ENCODE results near the gene ACSS3. TPM values are rescaled to one million over a fixed set of nuclear protein-coding genes. Genes with fewer than 3 reads are reported as not detected.

The ACSS3 gene
- total RNA-seq, 1 experiment from 2014 or later = 7.7 TPM

- Histone ChIP-seq H3K27ac (ENCODE audit: low read depth, low read length, poor library complexity, severe bottlenecking) (no peak overlapping the region), H3K27me3 (replicated peaks; ENCODE audit: insufficient read depth, low read depth, low read length, poor library complexity) (no peaks in the 10 kb centered on the region), H3K4me3 (ENCODE audit: low read depth, low read length, poor library complexity, severe bottlenecking) (no peak overlapping the region), H3K4me1 (ENCODE audit: insufficient read depth, low read length, poor library complexity, severe bottlenecking) (no peaks in the 10 kb centered on the region), H3K9me3 (ENCODE audit: low read depth, low read length, poor library complexity, severe bottlenecking) (no peaks in the 10 kb centered on the region), H3K36me3 (ENCODE audit: insufficient read depth, low read length, poor library complexity, severe bottlenecking) (no peaks in the 10 kb centered on the region)
- no peak for TF ChIP-seq CTCF (conservative IDR thresholded peaks at IDR 0.05; ENCODE audit: low read depth, low read length)
- no peak for TF ChIP-seq EZH2 (IDR thresholded peaks at IDR 0.05; ENCODE audit: borderline replicate concordance, low read depth, low read length, poor library complexity, severe bottlenecking)
- no TSS peak for BruUV-seq (replicated peaks)
- intact Hi-C loops (cut with micrococcal nuclease; ENCODE audit: unreplicated experiment) = no loop called here
- ChIA-PET POLR2A (ENCODE audit: low non-redundant PET) (no interaction called here), CTCF (interaction anchor here (1.2 kb wide), 1 partner anchor 9 kb away, joined by 3 read pairs; no protein-coding TSS in a partner anchor)
- DNase-seq (ENCODE audit: low spot score) = no peak
These were observed 59.9 kb downstream of the ACSS3 start for GRCh38 chr12:81137801-81138200.

- Histone ChIP-seq H3K4me3 (ENCODE audit: low read depth, low read length, poor library complexity, severe bottlenecking) (no peak overlapping the region), H3K27me3 (replicated peaks; ENCODE audit: insufficient read depth, low read depth, low read length, poor library complexity) (no peaks in the 10 kb centered on the region), H3K9me3 (ENCODE audit: low read depth, low read length, poor library complexity, severe bottlenecking) (no peaks in the 10 kb centered on the region), H3K36me3 (ENCODE audit: insufficient read depth, low read length, poor library complexity, severe bottlenecking) (no peaks in the 10 kb centered on the region), H3K27ac (ENCODE audit: low read depth, low read length, poor library complexity, severe bottlenecking) (no peak overlapping the region), H3K4me1 (ENCODE audit: insufficient read depth, low read length, poor library complexity, severe bottlenecking) (no peaks in the 10 kb centered on the region)
- ChIA-PET POLR2A (ENCODE audit: low non-redundant PET) (no interaction called here), CTCF (no interaction called here)
- BruUV-seq (replicated peaks) = no TSS peak
- DNase-seq (ENCODE audit: low spot score) = no peak
- TF ChIP-seq EZH2 (IDR thresholded peaks at IDR 0.05; ENCODE audit: borderline replicate concordance, low read depth, low read length, poor library complexity, severe bottlenecking) (no peak), CTCF (conservative IDR thresholded peaks at IDR 0.05; ENCODE audit: low read depth, low read length) (no peak)
- intact Hi-C loops (cut with micrococcal nuclease; ENCODE audit: unreplicated experiment) = loop anchor here (10.0 kb wide), 1 partner anchor 114 kb away; no protein-coding TSS in a partner anchor
These were observed 63.3 kb downstream of the ACSS3 start for GRCh38 chr12:81141217-81141616.

GRCh38 chr12:81143057-81143456 lies 65.2 kb downstream of the ACSS3 start:
- H3K36me3 ChIP-seq (ENCODE audit: insufficient read depth, low read length, poor library complexity, severe bottlenecking) = no peaks in the 10 kb centered on the region
- H3K9me3 ChIP-seq (ENCODE audit: low read depth, low read length, poor library complexity, severe bottlenecking) = no peaks in the 10 kb centered on the region
- ChIA-PET CTCF (no interaction called here), POLR2A (ENCODE audit: low non-redundant PET) (no interaction called here)
- no peak for DNase-seq (ENCODE audit: low spot score)
- no peaks in the 10 kb centered on the region for H3K27me3 ChIP-seq (replicated peaks; ENCODE audit: insufficient read depth, low read depth, low read length, poor library complexity)
- H3K27ac ChIP-seq (ENCODE audit: low read depth, low read length, poor library complexity, severe bottlenecking) = no peak overlapping the region
- BruUV-seq (replicated peaks) = no TSS peak
- intact Hi-C loops (cut with micrococcal nuclease; ENCODE audit: unreplicated experiment) = loop anchor here (10.0 kb wide), 1 partner anchor 112 kb away; no protein-coding TSS in a partner anchor
- TF ChIP-seq CTCF (conservative IDR thresholded peaks at IDR 0.05; ENCODE audit: low read depth, low read length) (no peak), EZH2 (IDR thresholded peaks at IDR 0.05; ENCODE audit: borderline replicate concordance, low read depth, low read length, poor library complexity, severe bottlenecking) (no peak)
- no peak overlapping the region for H3K4me3 ChIP-seq (ENCODE audit: low read depth, low read length, poor library complexity, severe bottlenecking)
- no peaks in the 10 kb centered on the region for H3K4me1 ChIP-seq (ENCODE audit: insufficient read depth, low read length, poor library complexity, severe bottlenecking)

All from A673 (cell line).